ENCODE data around the gene UBAC2. TPM values are rescaled to one million over a fixed set of nuclear protein-coding genes. Genes with fewer than 3 reads are reported as not detected.

Gene UBAC2
- total and polyA plus RNA-seq, 2 of the 4 experiments (the other 2 are of a cell fraction), result 20.8 to 36.3 TPM

DNA sequence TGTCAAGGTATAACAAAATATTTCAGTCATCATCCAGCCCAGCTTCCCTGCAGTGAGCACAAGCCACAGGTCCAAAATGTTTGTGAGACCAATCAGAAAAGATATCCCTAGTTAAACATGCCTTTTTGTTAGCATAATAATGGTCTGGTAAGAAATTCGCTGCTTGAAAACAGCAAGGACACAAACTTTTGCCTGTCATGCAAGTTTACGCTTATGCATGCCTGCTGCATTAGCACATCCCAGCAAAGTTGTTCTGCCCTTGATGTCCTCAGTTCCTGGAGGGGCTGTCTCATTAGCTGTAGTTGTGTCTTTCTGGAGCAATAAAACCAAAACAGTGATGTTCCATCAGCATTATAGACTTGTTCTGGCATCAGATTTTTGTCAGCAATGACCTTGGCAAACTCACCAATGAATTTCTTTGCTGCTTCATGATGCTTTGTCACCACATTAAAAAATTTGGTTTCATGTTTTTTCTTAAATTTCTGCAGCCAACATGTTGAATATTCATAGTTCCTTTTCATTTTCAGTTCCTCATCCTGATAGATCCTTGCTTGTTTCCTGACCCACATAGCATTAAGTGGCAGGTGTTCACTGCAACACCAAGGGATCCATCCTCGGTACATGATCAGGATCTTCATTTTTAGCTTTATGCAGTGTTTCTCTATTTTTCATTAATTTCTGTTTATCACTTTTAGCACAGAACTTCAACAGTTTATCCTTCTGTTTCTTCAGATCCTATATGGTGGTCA lies 178.5 kb downstream of the UBAC2 start (continued):
- TF ChIP-seq BHLHE40 (IDR thresholded peaks at IDR 0.05; ENCODE audit: low read depth, low read length), result no peak

DNA sequence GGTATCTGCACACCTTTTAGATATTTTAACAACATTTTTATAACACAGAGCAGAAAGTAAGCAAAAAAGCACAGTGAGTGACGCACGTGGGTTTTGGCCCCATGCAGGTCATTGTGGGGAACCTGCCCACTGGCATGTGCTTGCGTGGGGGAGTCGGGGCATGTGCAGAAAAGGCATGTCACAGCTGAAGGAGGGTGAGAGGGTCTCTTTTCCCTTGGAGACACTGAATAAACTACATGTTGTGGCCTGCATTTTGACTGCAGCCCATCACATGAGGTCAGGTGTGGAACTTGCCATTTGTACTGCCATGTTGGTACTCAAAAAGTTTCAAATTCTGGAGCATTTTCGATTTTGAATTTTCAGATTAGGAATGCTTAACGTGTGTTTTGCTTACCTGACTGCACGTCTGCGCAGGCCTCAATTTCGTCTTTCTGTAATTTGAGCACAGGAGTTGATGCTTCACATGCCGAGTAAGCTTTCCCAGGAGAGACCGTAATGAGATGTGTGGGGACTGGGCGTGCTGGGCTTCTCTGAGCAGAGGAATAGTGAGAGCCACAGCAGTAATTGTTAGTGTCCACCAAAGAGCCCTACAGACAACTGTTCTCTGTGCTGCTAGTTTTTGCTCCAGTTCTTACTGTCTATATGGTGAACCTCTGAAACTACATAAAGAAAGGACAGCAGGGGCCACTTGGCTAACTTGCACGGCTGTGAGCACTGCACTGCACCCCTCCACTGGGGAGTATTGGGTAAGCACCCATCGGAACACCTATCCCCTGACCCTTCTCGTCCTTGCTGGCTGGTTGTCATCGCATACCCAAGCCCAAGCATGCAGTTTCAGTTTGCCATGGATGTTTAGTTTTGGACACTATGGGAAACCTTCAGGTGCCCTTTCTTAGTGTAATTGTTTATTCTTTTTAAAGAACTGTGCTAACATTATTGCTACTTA lies 179.5 kb downstream of the UBAC2 start:
- BruUV-seq (replicated peaks), result no TSS peak
- Histone ChIP-seq H3K4me1 (ENCODE audit: control insufficient read depth, insufficient read depth, low read length) (no peaks in the 10 kb centered on the region), H4K20me1 (ENCODE audit: insufficient read depth, low read length) (peaks cover 4% of the 10 kb centered on the region; the same call in 1 of the 2 replicates), H2BK20ac (ENCODE audit: low read depth, low read length) (no peak overlapping the region), H3K14ac (replicated peaks; ENCODE audit: low read depth, low read length) (no peak overlapping the region), H3K36me3 (ENCODE audit: control insufficient read depth, insufficient read depth, low read length) (peaks cover 6% of the 10 kb centered on the region; the same call in 1 of the 2 replicates), H3K4me2 (ENCODE audit: low read depth, low read length) (no peak overlapping the region), H2BK120ac (ENCODE audit: low read depth, low read length) (no peak overlapping the region), H3K9ac (ENCODE audit: low read depth, low read length) (no peak overlapping the region), H2AK5ac (ENCODE audit: low read depth, low read length) (no peak overlapping the region), H3K27ac (ENCODE audit: insufficient read depth, low read length) (no peak overlapping the region), H3K18ac (ENCODE audit: low read depth, low read length) (no peak overlapping the region), H3K9me3 (ENCODE audit: control insufficient read depth, insufficient read depth, low read length) (no peaks in the 10 kb centered on the region), H2BK5ac (ENCODE audit: low read depth, low read length, poor library complexity, severe bottlenecking) (no peak overlapping the region), H3K23ac (ENCODE audit: low read depth, low read length) (no peak overlapping the region), H2BK15ac (ENCODE audit: low read depth, low read length) (no peak overlapping the region), H4K5ac (ENCODE audit: low read depth, low read length) (no peak overlapping the region), H3K56ac (ENCODE audit: extremely low read depth, insufficient read depth, low read length) (no peak overlapping the region), H4K91ac (ENCODE audit: insufficient read depth, low read depth, low read length) (no peak overlapping the region), H3K4ac (ENCODE audit: low read depth, low read length) (no peak overlapping the region), H3K27me3 (ENCODE audit: control insufficient read depth, insufficient read depth, low read length) (no peaks in the 10 kb centered on the region), H4K8ac (ENCODE audit: low read depth in 2 of 2, low read length in 2 of 2) (no peak overlapping the region), H3K9me1 (ENCODE audit: insufficient read depth, low read length) (peaks cover 4% of the 10 kb centered on the region; the same call in 1 of the 2 replicates), H2AFZ (replicated peaks; ENCODE audit: low read length, poor library complexity) (no peak overlapping the region), H3K79me1 (ENCODE audit: low read depth in 1 of 2, low read length in 2 of 2) (no peaks in the 10 kb centered on the region; a peak in 2 of 4 replicates), H2AK9ac (replicated peaks; ENCODE audit: low read depth, low read length, poor library complexity) (no peak overlapping the region), H3K4me3 (ENCODE audit: insufficient read depth, low read depth, low read length) (no peak overlapping the region)
- ATAC-seq (ENCODE audit: low read depth) (no peak), DNase-seq (no peak)
- ChIA-PET CTCF (interaction anchor here (1.2 kb wide), 1 partner anchor 37 kb away, joined by 3 read pairs; no protein-coding TSS in a partner anchor), POLR2A (ENCODE audit: unreplicated experiment) (no interaction called here)
- dilution Hi-C loops (cut with HindIII; ENCODE audit: low sequenced_read_pairs, unreplicated experiment), result no loop called here
- WGBS, 2 experiments (ENCODE audit: extremely low coverage in 2 of 2, insufficient read length in 1 of 2), result 98% methylated on average over 7 of the region's 16 CpGs; no CpG with 5 or more reads in 1 of the 2 experiments
- intact Hi-C loops (cut with micrococcal nuclease), result no loop called here
- in situ Hi-C loops (cut with MboI; ENCODE audit: low sequenced_read_pairs), result no loop called here
- TF ChIP-seq BHLHE40 (IDR thresholded peaks at IDR 0.05; ENCODE audit: low read depth, low read length) (no peak), POLR2A (IDR thresholded peaks at IDR 0.05; ENCODE audit: low read depth, low read length) (no peak), MAZ (IDR thresholded peaks at IDR 0.05; ENCODE audit: borderline replicate concordance, low read depth, low read length) (no peak), SMC3 (IDR thresholded peaks at IDR 0.05; ENCODE audit: low read depth, low read length) (no peak), RCOR1 (IDR thresholded peaks at IDR 0.05; ENCODE audit: insufficient replicate concordance, low read length) (no peak), CHD1 (IDR thresholded peaks at IDR 0.05; ENCODE audit: low read depth, low read length) (no peak), RFX5 (IDR thresholded peaks at IDR 0.05; ENCODE audit: low read depth, low read length) (no peak), RAD21 (IDR thresholded peaks at IDR 0.05; ENCODE audit: low read length) (no peak), MAFK (IDR thresholded peaks at IDR 0.05; ENCODE audit: low read depth, low read length) (no peak), CEBPB (IDR thresholded peaks at IDR 0.05; ENCODE audit: low read depth, low read length) (no peak), FOS (IDR thresholded peaks at IDR 0.05; ENCODE audit: low read depth, low read length) (no peak)
- TF ChIP-seq, protein P1, sequence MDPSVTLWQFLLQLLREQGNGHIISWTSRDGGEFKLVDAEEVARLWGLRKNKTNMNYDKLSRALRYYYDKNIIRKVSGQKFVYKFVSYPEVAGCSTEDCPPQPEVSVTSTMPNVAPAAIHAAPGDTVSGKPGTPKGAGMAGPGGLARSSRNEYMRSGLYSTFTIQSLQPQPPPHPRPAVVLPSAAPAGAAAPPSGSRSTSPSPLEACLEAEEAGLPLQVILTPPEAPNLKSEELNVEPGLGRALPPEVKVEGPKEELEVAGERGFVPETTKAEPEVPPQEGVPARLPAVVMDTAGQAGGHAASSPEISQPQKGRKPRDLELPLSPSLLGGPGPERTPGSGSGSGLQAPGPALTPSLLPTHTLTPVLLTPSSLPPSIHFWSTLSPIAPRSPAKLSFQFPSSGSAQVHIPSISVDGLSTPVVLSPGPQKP (IDR thresholded peaks at IDR 0.05; ENCODE audit: borderline replicate concordance, low read depth, low read length), result no peak

Data from IMR-90 (cell line).